Measurements from ENCODE around the gene SNAP47. TPM values are rescaled to one million over a fixed set of nuclear protein-coding genes. Genes with fewer than 3 reads are reported as not detected.
A peak's percentile ranks its signal among the peaks of the same experiment; 100 is the strongest.

SNAP47 gene
- total and polyA plus RNA-seq, 2 of the 4 experiments (the other 2 are of a cell fraction): 39.4 to 72.9 TPM

DNA sequence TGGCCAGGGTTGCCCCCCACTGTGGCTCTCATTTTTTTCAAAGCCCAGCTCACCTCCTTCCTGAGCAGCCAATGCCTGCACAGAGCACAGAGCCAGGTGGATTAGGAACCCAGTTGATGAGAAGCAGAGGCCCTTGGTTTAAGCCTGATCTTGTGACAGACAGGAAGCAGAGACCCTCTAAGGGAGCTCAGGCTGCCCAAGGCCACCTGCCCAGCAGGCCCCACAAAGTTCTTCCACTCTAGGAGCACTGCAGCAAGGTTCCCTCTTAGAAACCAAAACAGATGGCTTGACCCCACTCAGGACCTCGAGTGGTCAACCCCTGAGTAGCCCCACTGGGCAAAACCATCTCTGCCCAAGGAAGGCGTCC lies 54.8 kb downstream of the SNAP47 start:
- no CpG with 5 or more reads among the region's 2 CpGs for WGBS, 2 experiments (ENCODE audit: extremely low coverage in 2 of 2, insufficient read length in 1 of 2)

More for the DNA sequence above, 54.8 kb downstream of the SNAP47 start:
- Histone ChIP-seq H2BK120ac (ENCODE audit: low read depth, low read length) (no peak overlapping the region), H4K8ac (ENCODE audit: low read depth in 2 of 2, low read length in 2 of 2) (no peak overlapping the region), H3K4me2 (ENCODE audit: low read depth, low read length) (no peak overlapping the region), H3K27me3 (ENCODE audit: control insufficient read depth, insufficient read depth, low read length) (no peaks in the 10 kb centered on the region), H3K4ac (ENCODE audit: low read depth, low read length) (no peak overlapping the region), H2AK5ac (ENCODE audit: low read depth, low read length) (no peak overlapping the region), H3K79me1 (ENCODE audit: low read depth in 1 of 2, low read length in 2 of 2) (no peaks in the 10 kb centered on the region), H3K9me1 (ENCODE audit: insufficient read depth, low read length) (peaks cover 16% of the 10 kb centered on the region), H2AFZ (replicated peaks; ENCODE audit: low read length, poor library complexity) (peak overlapping the region; percentile 8), H3K9me3 (ENCODE audit: control insufficient read depth, insufficient read depth, low read length) (no peaks in the 10 kb centered on the region), H3K23ac (ENCODE audit: low read depth, low read length) (no peak overlapping the region), H3K14ac (replicated peaks; ENCODE audit: low read depth, low read length) (no peak overlapping the region), H3K27ac (ENCODE audit: insufficient read depth, low read length) (no peak overlapping the region), H2BK5ac (ENCODE audit: low read depth, low read length, poor library complexity, severe bottlenecking) (no peak overlapping the region), H3K56ac (ENCODE audit: extremely low read depth, insufficient read depth, low read length) (no peak overlapping the region), H3K18ac (ENCODE audit: low read depth, low read length) (no peak overlapping the region), H2AK9ac (replicated peaks; ENCODE audit: low read depth, low read length, poor library complexity) (no peak overlapping the region), H4K20me1 (ENCODE audit: insufficient read depth, low read length) (no peaks in the 10 kb centered on the region), H2BK20ac (ENCODE audit: low read depth, low read length) (no peak overlapping the region), H3K9ac (ENCODE audit: low read depth, low read length) (no peak overlapping the region), H4K91ac (ENCODE audit: insufficient read depth, low read depth, low read length) (no peak overlapping the region), H4K5ac (ENCODE audit: low read depth, low read length) (no peak overlapping the region), H3K36me3 (ENCODE audit: control insufficient read depth, insufficient read depth, low read length) (no peaks in the 10 kb centered on the region), H2BK15ac (ENCODE audit: low read depth, low read length) (no peak overlapping the region), H3K4me3 (ENCODE audit: insufficient read depth, low read depth, low read length) (no peak overlapping the region), H3K4me1 (ENCODE audit: control insufficient read depth, insufficient read depth, low read length) (peaks cover 20% of the 10 kb centered on the region)
- CTCF ChIA-PET: no interaction called here
- POLR2A ChIA-PET (ENCODE audit: unreplicated experiment): no interaction called here
- ATAC-seq (ENCODE audit: low read depth) (no peak), DNase-seq (no peak)
- no TSS peak for BruUV-seq (replicated peaks)
- dilution Hi-C loops (cut with HindIII; ENCODE audit: low sequenced_read_pairs, unreplicated experiment): no loop called here
- intact Hi-C loops (cut with micrococcal nuclease): no loop called here
- TF ChIP-seq MXI1 (IDR thresholded peaks at IDR 0.05; ENCODE audit: borderline replicate concordance, low read depth, low read length) (no peak), BHLHE40 (IDR thresholded peaks at IDR 0.05; ENCODE audit: low read depth, low read length) (no peak), SMC3 (IDR thresholded peaks at IDR 0.05; ENCODE audit: low read depth, low read length) (no peak), FOS (IDR thresholded peaks at IDR 0.05; ENCODE audit: low read depth, low read length) (no peak), RAD21 (IDR thresholded peaks at IDR 0.05; ENCODE audit: low read length) (no peak), RCOR1 (IDR thresholded peaks at IDR 0.05; ENCODE audit: insufficient replicate concordance, low read length) (no peak), MAFK (IDR thresholded peaks at IDR 0.05; ENCODE audit: low read depth, low read length) (no peak), NFE2L2 (IDR thresholded peaks at IDR 0.05; ENCODE audit: low read depth, low read length) (no peak)
- TF ChIP-seq, protein P1, sequence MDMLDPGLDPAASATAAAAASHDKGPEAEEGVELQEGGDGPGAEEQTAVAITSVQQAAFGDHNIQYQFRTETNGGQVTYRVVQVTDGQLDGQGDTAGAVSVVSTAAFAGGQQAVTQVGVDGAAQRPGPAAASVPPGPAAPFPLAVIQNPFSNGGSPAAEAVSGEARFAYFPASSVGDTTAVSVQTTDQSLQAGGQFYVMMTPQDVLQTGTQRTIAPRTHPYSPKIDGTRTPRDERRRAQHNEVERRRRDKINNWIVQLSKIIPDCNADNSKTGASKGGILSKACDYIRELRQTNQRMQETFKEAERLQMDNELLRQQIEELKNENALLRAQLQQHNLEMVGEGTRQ (IDR thresholded peaks at IDR 0.05; ENCODE audit: low read depth, low read length): no peak
- in situ Hi-C loops (cut with MboI; ENCODE audit: low sequenced_read_pairs): no loop called here

Data from IMR-90 (cell line).